Tibial artery (tissue), 4 donors: ENCODE results near the gene NRCAM.

Source experiments
- DNase-seq, 2 donors: peaks; one replicate each; pipeline ENCODE4 v3.0.0-alpha.2; 2019
- H3K27ac ChIP-seq, 2 donors: fragments of 200-600 bp; sonication (generic) in 1 of 2; 1 replicate in 1 of 2; 2 replicates in 1 of 2; pipeline ENCODE4 v1.5.1; 2018 to 2019; ENCODE audit warnings: mild to moderate bottlenecking in 1 of 2
- H3K27me3 ChIP-seq, 2 donors: fragments of 200-600 bp; sonication (generic) in 1 of 2; one replicate each; pipeline versions ENCODE4 v1.5.1 to v1.6.0; 2016 to 2019
- H3K36me3 ChIP-seq, 3 donors: fragments of 200-600 bp; sonication (generic) in 2 of 3; one replicate each; pipeline ENCODE4 v1.5.1; 2016 to 2019; ENCODE audit warnings: mild to moderate bottlenecking in 2 of 3
- H3K4me1 ChIP-seq, 4 donors: fragments of 200-600 bp; sonication (generic) in 2 of 4; 1 replicate in 3 of 4; 2 replicates in 1 of 4; pipeline ENCODE4 v1.5.1; 2016 to 2019
- H3K4me3 ChIP-seq, 2 donors: fragments of 200-600 bp; sonication (generic) in 1 of 2; 1 replicate in 1 of 2; 2 replicates in 1 of 2; pipeline ENCODE4 v1.5.1; 2018 to 2019; ENCODE audit warnings: mild to moderate bottlenecking in 2 of 2
- H3K9me3 ChIP-seq, 3 donors: fragments of 200-600 bp; sonication (generic) in 1 of 3; one replicate each; pipeline ENCODE4 v1.5.1; 2016 to 2019
- CTCF ChIP-seq, 2 experiments: fragments of 200-600 bp in 1 of 2; fragments of 450-650 bp in 1 of 2; IDR thresholded peaks; one replicate each; pipeline ENCODE4 v1.5.1; 2017 to 2019; ENCODE audit warnings: antibody characterized with exemption in 2 of 2, mild to moderate bottlenecking in 1 of 2, moderate library complexity in 1 of 2
- intact Hi-C: fragments of 100-400 bp; cut with DNase I; formaldehyde crosslinking; loops from one replicate; pipeline ENCODE4 v1.15.0; 2023; ENCODE audit warnings: low total_unique reads

NRCAM gene

GRCh38 chr7:108292541-108292940 lies 163.7 kb downstream of the NRCAM start:
- TF ChIP-seq CTCF (IDR thresholded peaks at IDR 0.05) = no peak
- H3K27ac ChIP-seq = no peak overlapping the region
- H3K36me3 ChIP-seq = no peaks in the 10 kb centered on the region
- intact Hi-C loops = no loop called here
- H3K4me1 ChIP-seq = peaks cover 0 to 5% (median 0%) of the 10 kb centered on the region in 4 donors
- no peaks in the 10 kb centered on the region for H3K9me3 ChIP-seq
- peaks cover 0 to 3% of the 10 kb centered on the region in 2 donors for H3K27me3 ChIP-seq
- H3K4me3 ChIP-seq = no peak overlapping the region
- DNase-seq = no peak

GRCh38 chr7:108291791-108292440 lies 164.3 kb downstream of the NRCAM start:
- no peak overlapping the region for H3K27ac ChIP-seq

GRCh38 chr7:108291152-108291508 lies 165.1 kb downstream of the NRCAM start:
- Histone ChIP-seq H3K27ac (no peak overlapping the region), H3K4me3 (no peak overlapping the region), H3K36me3 (no peaks in the 10 kb centered on the region), H3K9me3 (no peaks in the 10 kb centered on the region), H3K27me3 (peaks cover 0 to 3% of the 10 kb centered on the region in 2 donors), H3K4me1 (peaks cover 0 to 5% (median 0%) of the 10 kb centered on the region in 4 donors)
- TF ChIP-seq CTCF (IDR thresholded peaks at IDR 0.05) = no peak
- intact Hi-C loops = no loop called here
- DNase-seq = no peak

More at GRCh38 chr7:108291791-108292440, 164.3 kb downstream of the NRCAM start:
- Histone ChIP-seq H3K9me3 (no peaks in the 10 kb centered on the region), H3K27me3 (peaks cover 0 to 3% of the 10 kb centered on the region in 2 donors), H3K36me3 (no peaks in the 10 kb centered on the region), H3K4me1 (peaks cover 0 to 5% (median 0%) of the 10 kb centered on the region in 4 donors), H3K4me3 (no peak overlapping the region)
- DNase-seq = no peak
- intact Hi-C loops = no loop called here
- no peak for TF ChIP-seq CTCF (IDR thresholded peaks at IDR 0.05)

- Histone ChIP-seq H3K9me3 (no peaks in the 10 kb centered on the region), H3K27ac (no peak overlapping the region), H3K36me3 (no peaks in the 10 kb centered on the region), H3K4me3 (no peak overlapping the region), H3K27me3 (peaks cover 0 to under 1% of the 10 kb centered on the region in 2 donors), H3K4me1 (peaks cover 0 to 5% (median 0%) of the 10 kb centered on the region in 4 donors)
- no peak for DNase-seq
- intact Hi-C loops = no loop called here
- TF ChIP-seq CTCF (IDR thresholded peaks at IDR 0.05) = no peak
These were observed 165.6 kb downstream of the NRCAM start for GRCh38 chr7:108290459-108291151.

- Histone ChIP-seq H3K4me1 (peaks cover 0 to 5% (median 0%) of the 10 kb centered on the region in 4 donors), H3K9me3 (no peaks in the 10 kb centered on the region), H3K27ac (no peak overlapping the region), H3K27me3 (no peaks in the 10 kb centered on the region), H3K36me3 (no peaks in the 10 kb centered on the region), H3K4me3 (no peak overlapping the region)
- intact Hi-C loops = no loop called here
- no peak for TF ChIP-seq CTCF (IDR thresholded peaks at IDR 0.05)
- DNase-seq = no peak
These were observed 166.4 kb downstream of the NRCAM start for GRCh38 chr7:108289852-108290251.
